Peyer's patch (tissue), 4 donors: ENCODE measurements around the gene GDPD3.

ENCODE experiments used
- POLR2A ChIP-seq, 2 donors: fragments of 450-650 bp; IDR thresholded peaks; one replicate each; pipeline ENCODE4 v1.5.1; 2017; ENCODE audit warnings: antibody characterized with exemption in 2 of 2, mild to moderate bottlenecking in 2 of 2, moderate library complexity in 2 of 2
- TF ChIP-seq, protein P1 (sequence below), 6 experiments: fragments of 450-650 bp in 4 of 6; fragments of 200-600 bp in 2 of 6; sonication (generic) in 1 of 6; IDR thresholded peaks; one replicate each; pipeline ENCODE4 v1.5.1; 2017 to 2019; ENCODE audit warnings: antibody characterized with exemption in 6 of 6, mild to moderate bottlenecking in 3 of 6, moderate library complexity in 1 of 6

DNA sequence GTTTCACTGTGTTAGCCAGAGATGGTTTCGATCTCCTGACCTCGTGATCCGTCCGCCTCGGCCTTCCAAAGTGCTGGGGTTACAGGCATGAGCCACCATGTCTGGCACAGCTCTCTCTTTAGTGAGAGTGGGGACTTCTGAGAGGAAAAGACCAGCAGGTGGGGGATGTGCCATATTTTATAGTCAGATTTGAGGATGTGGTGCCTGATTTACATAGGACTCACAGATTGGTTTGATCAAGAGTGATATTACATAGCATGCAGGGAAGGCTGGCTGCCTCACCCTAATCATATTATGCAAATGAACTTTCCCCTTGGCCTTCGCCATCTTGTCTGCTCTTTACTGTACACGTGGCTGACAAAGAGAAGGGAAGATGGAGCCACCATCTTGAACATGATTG is 37.8 kb upstream of the GDPD3 start:
- TF ChIP-seq, protein P1, sequence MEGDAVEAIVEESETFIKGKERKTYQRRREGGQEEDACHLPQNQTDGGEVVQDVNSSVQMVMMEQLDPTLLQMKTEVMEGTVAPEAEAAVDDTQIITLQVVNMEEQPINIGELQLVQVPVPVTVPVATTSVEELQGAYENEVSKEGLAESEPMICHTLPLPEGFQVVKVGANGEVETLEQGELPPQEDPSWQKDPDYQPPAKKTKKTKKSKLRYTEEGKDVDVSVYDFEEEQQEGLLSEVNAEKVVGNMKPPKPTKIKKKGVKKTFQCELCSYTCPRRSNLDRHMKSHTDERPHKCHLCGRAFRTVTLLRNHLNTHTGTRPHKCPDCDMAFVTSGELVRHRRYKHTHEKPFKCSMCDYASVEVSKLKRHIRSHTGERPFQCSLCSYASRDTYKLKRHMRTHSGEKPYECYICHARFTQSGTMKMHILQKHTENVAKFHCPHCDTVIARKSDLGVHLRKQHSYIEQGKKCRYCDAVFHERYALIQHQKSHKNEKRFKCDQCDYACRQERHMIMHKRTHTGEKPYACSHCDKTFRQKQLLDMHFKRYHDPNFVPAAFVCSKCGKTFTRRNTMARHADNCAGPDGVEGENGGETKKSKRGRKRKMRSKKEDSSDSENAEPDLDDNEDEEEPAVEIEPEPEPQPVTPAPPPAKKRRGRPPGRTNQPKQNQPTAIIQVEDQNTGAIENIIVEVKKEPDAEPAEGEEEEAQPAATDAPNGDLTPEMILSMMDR (IDR thresholded peaks at IDR 0.05): no peak
- TF ChIP-seq POLR2A (IDR thresholded peaks at IDR 0.05): no peak
